A549 (cell line): ENCODE results near the gene IGFBP5. TPM values are rescaled to one million over a fixed set of nuclear protein-coding genes. Genes with fewer than 3 reads are reported as not detected.

Experiments
- ATAC-seq, 2 experiments: fragments of 200-7000 bp in 1 of 2; fragments of >200 bp in 1 of 2; cut with Nextera tagmentation in 1 of 2; cut with Tn5 transposase in 1 of 2; 3 replicates each; pipeline versions ENCODE4 v1.8.0 to v1.9.1; 2018 to 2020; ENCODE audit warnings: mild to moderate bottlenecking in 1 of 2, moderate library complexity in 1 of 2
- CTCF ChIA-PET: fragments of 300-600 bp; sonication (Branson Sonifier 250); formaldehyde crosslinking; extraction: SDS; loops from one replicate; lab custom pipeline; 2021; ENCODE audit warnings: antibody characterized with exemption, inconsistent platforms; lab: Yijun Ruan, JAX
- POLR2A ChIA-PET: fragments of 350-600 bp; formaldehyde crosslinking; extraction: SDS; loops from one replicate; lab custom pipeline; 2021; ENCODE audit warnings: antibody characterized with exemption, inconsistent platforms; lab: Yijun Ruan, JAX
- DNase-seq, 2 experiments: peaks; one replicate each; pipeline versions ENCODE4 v3.0.0 to v3.0.0-alpha.2; 2011 to 2016; ENCODE audit warnings: low read depth in 1 of 2, low spot score in 1 of 2
- FAIRE-seq: peaks from 2 replicates; lab custom pipeline; 2011; peaks lifted over from hg19 to GRCh38; lab: Jason Lieb, UNC
- H3K27ac ChIP-seq, 2 experiments: fragments of >200 bp; sonication (Bioruptor Twin); formaldehyde crosslinking; 3 replicates each; pipeline ENCODE4 v1.5.1; 2016 to 2017
- H3K4me1 ChIP-seq: fragments of >200 bp; sonication (Bioruptor Twin); formaldehyde crosslinking; 3 replicates; pipeline ENCODE4 v1.6.1; 2016
- H3K4me2 ChIP-seq: fragments of >200 bp; sonication (Bioruptor Twin); formaldehyde crosslinking; 3 replicates; pipeline ENCODE4 v1.6.1; 2016
- H3K4me3 ChIP-seq: fragments of >200 bp; sonication (Bioruptor Twin); formaldehyde crosslinking; 3 replicates; pipeline ENCODE4 v1.5.1; 2016
- H3K9me3 ChIP-seq: fragments of >200 bp; sonication (Bioruptor Twin); formaldehyde crosslinking; 3 replicates; pipeline ENCODE4 v1.6.1; 2016
- CEBPB ChIP-seq, 2 experiments: fragments of >200 bp in 1 of 2; sonication (Bioruptor Twin) in 1 of 2; formaldehyde crosslinking in 1 of 2; IDR thresholded peaks; 2 replicates each; pipeline ENCODE4 v1.6.1; 2012 to 2016
- CHD2 ChIP-seq: fragments of 150-350 bp; IDR thresholded peaks from 2 replicates; pipeline ENCODE4 v1.6.1; 2014; ENCODE audit warnings: low read length; ENCODE audit not compliant: partially characterized antibody
- CHD4 ChIP-seq: fragments of 200-600 bp; sonication (generic); IDR thresholded peaks from 2 replicates; pipeline ENCODE4 v1.6.1; 2016; ENCODE audit warnings: antibody characterized with exemption, mild to moderate bottlenecking, borderline replicate concordance
- EHF ChIP-seq: fragments of 250-450 bp; sonication (Bioruptor Pico); IDR thresholded peaks from 2 replicates; pipeline ENCODE4 v1.5.0; 2020; ENCODE audit warnings: mild to moderate bottlenecking
- EHMT2 ChIP-seq: fragments of 200-600 bp; sonication (generic); IDR thresholded peaks from 2 replicates; pipeline ENCODE4 v1.6.1; 2016; ENCODE audit warnings: antibody characterized with exemption, low read depth, mild to moderate bottlenecking, moderate library complexity
- EP300 ChIP-seq, 2 experiments: fragments of >200 bp; sonication (Bioruptor Twin); formaldehyde crosslinking; IDR thresholded peaks; 2 replicates in 1 of 2; 3 replicates in 1 of 2; pipeline ENCODE4 v1.6.1; 2016 to 2017
- ESRRA ChIP-seq: fragments of 150-350 bp; IDR thresholded peaks from 2 replicates; pipeline ENCODE4 v1.6.1; 2014; ENCODE audit warnings: mild to moderate bottlenecking, low read length, borderline replicate concordance
- FOSB ChIP-seq: fragments of 250-450 bp; sonication (Bioruptor Pico); IDR thresholded peaks from 2 replicates; pipeline ENCODE4 v1.5.0; 2020; ENCODE audit warnings: mild to moderate bottlenecking, moderate library complexity
- FOXS1 ChIP-seq: fragments of 250-450 bp; sonication (Bioruptor Pico); IDR thresholded peaks from 2 replicates; pipeline ENCODE4 v1.5.0; 2020; ENCODE audit warnings: mild to moderate bottlenecking, moderate library complexity
- HDAC2 ChIP-seq: fragments of 200-600 bp; sonication (generic); IDR thresholded peaks from 2 replicates; pipeline ENCODE4 v1.6.1; 2016
- HOXA7 ChIP-seq: fragments of 250-450 bp; sonication (Bioruptor Pico); IDR thresholded peaks from 2 replicates; pipeline ENCODE4 v1.5.0; 2020; ENCODE audit warnings: mild to moderate bottlenecking, moderate library complexity
- HOXB13 ChIP-seq: fragments of 250-450 bp; sonication (Bioruptor Pico); IDR thresholded peaks from 2 replicates; pipeline ENCODE4 v1.5.0; 2020; ENCODE audit warnings: low read depth, mild to moderate bottlenecking, moderate library complexity
- HOXB5 ChIP-seq: fragments of 250-450 bp; sonication (Bioruptor Pico); IDR thresholded peaks from 2 replicates; pipeline ENCODE4 v1.5.0; 2020; ENCODE audit warnings: mild to moderate bottlenecking, moderate library complexity
- JUN ChIP-seq, 2 experiments: fragments of >200 bp; sonication (Bioruptor Twin); formaldehyde crosslinking; IDR thresholded peaks; 2 replicates in 1 of 2; 3 replicates in 1 of 2; pipeline ENCODE4 v1.6.1; 2016 to 2017
- MAZ ChIP-seq: fragments of 150-350 bp; IDR thresholded peaks from 2 replicates; pipeline ENCODE4 v1.6.1; 2014; ENCODE audit warnings: antibody characterized with exemption, low read depth, low read length, borderline replicate concordance
- RARB ChIP-seq: fragments of 250-450 bp; sonication (Bioruptor Pico); IDR thresholded peaks from 2 replicates; pipeline ENCODE4 v1.8.0; 2021; ENCODE audit warnings: mild to moderate bottlenecking, moderate library complexity
- RNF2 ChIP-seq: fragments of 200-600 bp; sonication (generic); IDR thresholded peaks from 2 replicates; pipeline ENCODE4 v1.6.1; 2016; ENCODE audit warnings: low read depth, mild to moderate bottlenecking, antibody characterized with exemption, moderate library complexity, borderline replicate concordance
- TFCP2L1 ChIP-seq: fragments of 250-450 bp; sonication (Bioruptor Pico); IDR thresholded peaks from 2 replicates; pipeline ENCODE4 v1.5.0; 2021; ENCODE audit warnings: mild to moderate bottlenecking
- TP53 ChIP-seq: fragments of 250-450 bp; sonication (Bioruptor Pico); IDR thresholded peaks from 2 replicates; pipeline ENCODE4 v1.5.0; 2021; ENCODE audit warnings: mild to moderate bottlenecking, moderate library complexity
- ZFP36 ChIP-seq: fragments of 450-650 bp; IDR thresholded peaks from 2 replicates; pipeline ENCODE4 v1.6.1; 2014; ENCODE audit warnings: borderline replicate concordance; ENCODE audit not compliant: partially characterized antibody
- ZNF302 ChIP-seq: fragments of 250-450 bp; sonication (Bioruptor Pico); IDR thresholded peaks from 2 replicates; pipeline ENCODE4 v1.9.0; 2021; ENCODE audit warnings: inconsistent platforms, mild to moderate bottlenecking, moderate library complexity
- WGBS: methylation state at CpG from one replicate; pipeline ENCODE4 v1.1.6; 2017; ENCODE audit errors: missing lambda C conversion rate; 5-methylcytosine and 5-hydroxymethylcytosine counted together
- polyA plus RNA-seq, 4 experiments: library from polyadenylated mRNA; depleted of rRNA in 3 of 4; stranded (reverse); fragments of >200 nt; fragmentation: RNase III in 1 of 4; extraction: RNeasy Plus Mini Kit Qiagen cat#74134 plus additional on column Dnase treatment in 1 of 4; gene quantifications; 2 replicates in 3 of 4; 3 replicates in 1 of 4; pipeline ENCODE4 v1.2.3, GENCODE V29; 2011 to 2017
- TF ChIP-seq, protein P1 (sequence below): fragments of 250-450 bp; sonication (Bioruptor Pico); IDR thresholded peaks from 2 replicates; pipeline ENCODE4 v1.5.0; 2020; ENCODE audit warnings: low read depth, mild to moderate bottlenecking, moderate library complexity
- TF ChIP-seq, protein P2 (sequence below): IDR thresholded peaks from 2 replicates; pipeline ENCODE4 v1.6.1; 2012
- TF ChIP-seq, protein P3 (sequence below): fragments of >200 bp; sonication (Bioruptor Twin); formaldehyde crosslinking; IDR thresholded peaks from 3 replicates; pipeline ENCODE4 v1.6.1; 2016
- TF ChIP-seq, protein P4 (sequence below): IDR thresholded peaks from 2 replicates; pipeline ENCODE4 v1.6.1; 2012; ENCODE audit warnings: low read depth, borderline replicate concordance
- TF ChIP-seq, protein P5 (sequence below): fragments of 450-650 bp; IDR thresholded peaks from 2 replicates; pipeline ENCODE4 v1.6.1; 2014; ENCODE audit warnings: antibody characterized with exemption

IGFBP5 gene
- polyA plus RNA-seq, 2 of the 4 experiments (the other 2 are of a cell fraction) = 0.23 to 0.97 TPM

DNA sequence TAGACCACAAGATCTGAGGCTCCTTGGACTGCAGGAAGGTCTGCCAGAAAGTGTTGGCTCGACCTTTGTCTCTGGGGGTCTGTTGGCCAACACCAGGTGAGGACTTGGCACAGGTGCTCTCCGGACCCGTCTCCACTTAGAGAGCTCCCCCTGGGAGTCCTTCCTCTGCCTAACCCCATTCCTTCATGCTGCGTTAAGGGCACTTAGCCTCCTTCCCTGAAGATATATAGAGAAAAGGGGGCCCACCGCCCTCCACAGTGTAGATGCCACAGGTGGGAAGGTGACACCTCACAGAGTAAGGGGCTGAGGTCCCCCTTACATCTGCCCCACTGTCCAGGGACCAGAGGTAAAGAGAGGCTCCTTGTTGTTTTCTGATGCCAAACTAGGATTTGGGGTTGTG lies 8.2 kb downstream of the IGFBP5 start:
- H3K4me2 ChIP-seq = no peak overlapping the region
- H3K4me3 ChIP-seq = no peak overlapping the region
- no peak overlapping the region for H3K27ac ChIP-seq
- TF ChIP-seq CHD2 (no peak), EHMT2 (no peak), MAZ (no peak), RNF2 (no peak), CHD4 (no peak), HDAC2 (no peak), ESRRA (no peak), HOXA7 (no peak), EHF (CRISPR knock-in tag) (no peak), HOXB13 (CRISPR knock-in tag) (no peak), TP53 (CRISPR knock-in tag) (no peak), FOXS1 (CRISPR knock-in tag) (no peak)
- TF ChIP-seq, protein P1, sequence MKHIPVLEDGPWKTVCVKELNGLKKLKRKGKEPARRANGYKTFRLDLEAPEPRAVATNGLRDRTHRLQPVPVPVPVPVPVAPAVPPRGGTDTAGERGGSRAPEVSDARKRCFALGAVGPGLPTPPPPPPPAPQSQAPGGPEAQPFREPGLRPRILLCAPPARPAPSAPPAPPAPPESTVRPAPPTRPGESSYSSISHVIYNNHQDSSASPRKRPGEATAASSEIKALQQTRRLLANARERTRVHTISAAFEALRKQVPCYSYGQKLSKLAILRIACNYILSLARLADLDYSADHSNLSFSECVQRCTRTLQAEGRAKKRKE = no peak
- TF ChIP-seq, protein P2, sequence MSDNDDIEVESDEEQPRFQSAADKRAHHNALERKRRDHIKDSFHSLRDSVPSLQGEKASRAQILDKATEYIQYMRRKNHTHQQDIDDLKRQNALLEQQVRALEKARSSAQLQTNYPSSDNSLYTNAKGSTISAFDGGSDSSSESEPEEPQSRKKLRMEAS = no peak
- TF ChIP-seq, protein P3, sequence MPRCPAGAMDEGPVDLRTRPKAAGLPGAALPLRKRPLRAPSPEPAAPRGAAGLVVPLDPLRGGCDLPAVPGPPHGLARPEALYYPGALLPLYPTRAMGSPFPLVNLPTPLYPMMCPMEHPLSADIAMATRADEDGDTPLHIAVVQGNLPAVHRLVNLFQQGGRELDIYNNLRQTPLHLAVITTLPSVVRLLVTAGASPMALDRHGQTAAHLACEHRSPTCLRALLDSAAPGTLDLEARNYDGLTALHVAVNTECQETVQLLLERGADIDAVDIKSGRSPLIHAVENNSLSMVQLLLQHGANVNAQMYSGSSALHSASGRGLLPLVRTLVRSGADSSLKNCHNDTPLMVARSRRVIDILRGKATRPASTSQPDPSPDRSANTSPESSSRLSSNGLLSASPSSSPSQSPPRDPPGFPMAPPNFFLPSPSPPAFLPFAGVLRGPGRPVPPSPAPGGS = no peak
- H3K9me3 ChIP-seq = no peaks in the 10 kb centered on the region
- no peak for DNase-seq
- peaks cover 18% of the 10 kb centered on the region; the same call in 2 of the 3 replicates for H3K4me1 ChIP-seq
- ChIA-PET CTCF (interaction anchor here (0.7 to 3.7 kb wide), 8 partner anchors 12 to 1026 kb away, joined by 3 to 19 read pairs (median 5); no protein-coding TSS in a partner anchor), POLR2A (no interaction called here)
- ATAC-seq = no peak
- 48% methylated on average over 5 of the region's 5 CpGs for WGBS
- FAIRE-seq = no peak

DNA sequence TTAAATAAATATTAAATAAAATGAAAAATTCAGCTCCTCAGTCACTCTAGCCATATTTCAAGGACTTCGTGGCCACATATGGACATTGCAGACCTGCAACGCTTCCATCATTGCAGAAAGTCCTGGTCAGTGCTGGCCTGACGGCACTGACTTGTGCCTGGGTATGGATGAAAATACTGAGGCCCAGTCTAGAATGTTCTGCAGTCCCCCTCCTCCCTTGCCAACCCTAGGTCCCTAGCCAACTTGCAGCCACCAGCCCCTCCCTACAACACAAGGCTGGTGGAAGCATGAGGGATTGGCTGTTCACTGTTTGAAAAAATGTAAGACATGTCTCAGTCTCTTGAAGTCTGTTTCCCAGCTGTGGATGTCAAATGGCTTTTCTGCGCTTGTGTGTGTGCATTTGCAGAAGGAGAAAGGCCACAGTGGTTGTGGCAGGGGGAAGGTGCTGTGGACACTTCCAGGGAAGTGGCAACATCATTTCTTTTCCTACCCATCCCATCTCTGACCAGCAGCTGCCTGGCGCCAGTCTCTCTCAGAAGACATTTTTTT lies 9.9 kb downstream of the IGFBP5 start:
- H3K27ac ChIP-seq = no peak overlapping the region
- H3K4me2 ChIP-seq = no peak overlapping the region
- TF ChIP-seq EP300 (IDR thresholded peaks at IDR 0.05) = no peak
- no peak for TF ChIP-seq MAZ
- TF ChIP-seq CHD2 = no peak
- TF ChIP-seq ZFP36 = no peak
- no peak for TF ChIP-seq HOXB5 (CRISPR knock-in tag)
- no peak for TF ChIP-seq FOSB (CRISPR knock-in tag)
- TF ChIP-seq ZNF302 (CRISPR knock-in tag) = no peak
- TF ChIP-seq RARB (CRISPR knock-in tag) = no peak
- no peak for TF ChIP-seq CEBPB (IDR thresholded peaks at IDR 0.05)
- no peak for TF ChIP-seq EHMT2
- TF ChIP-seq TFCP2L1 (CRISPR knock-in tag) = no peak
- TF ChIP-seq, protein P4, sequence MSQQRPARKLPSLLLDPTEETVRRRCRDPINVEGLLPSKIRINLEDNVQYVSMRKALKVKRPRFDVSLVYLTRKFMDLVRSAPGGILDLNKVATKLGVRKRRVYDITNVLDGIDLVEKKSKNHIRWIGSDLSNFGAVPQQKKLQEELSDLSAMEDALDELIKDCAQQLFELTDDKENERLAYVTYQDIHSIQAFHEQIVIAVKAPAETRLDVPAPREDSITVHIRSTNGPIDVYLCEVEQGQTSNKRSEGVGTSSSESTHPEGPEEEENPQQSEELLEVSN = no peak
- no peak for TF ChIP-seq JUN (IDR thresholded peaks at IDR 0.05)
- TF ChIP-seq, protein P5, sequence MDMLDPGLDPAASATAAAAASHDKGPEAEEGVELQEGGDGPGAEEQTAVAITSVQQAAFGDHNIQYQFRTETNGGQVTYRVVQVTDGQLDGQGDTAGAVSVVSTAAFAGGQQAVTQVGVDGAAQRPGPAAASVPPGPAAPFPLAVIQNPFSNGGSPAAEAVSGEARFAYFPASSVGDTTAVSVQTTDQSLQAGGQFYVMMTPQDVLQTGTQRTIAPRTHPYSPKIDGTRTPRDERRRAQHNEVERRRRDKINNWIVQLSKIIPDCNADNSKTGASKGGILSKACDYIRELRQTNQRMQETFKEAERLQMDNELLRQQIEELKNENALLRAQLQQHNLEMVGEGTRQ = no peak
- POLR2A ChIA-PET = no interaction called here
- WGBS = 68% methylated on average over 5 of the region's 5 CpGs
- ATAC-seq (no peak), DNase-seq (no peak), FAIRE-seq (no peak)
- H3K4me3 ChIP-seq = no peak overlapping the region
- peaks cover 21% of the 10 kb centered on the region; the same call in 2 of the 3 replicates for H3K4me1 ChIP-seq
- no peaks in the 10 kb centered on the region for H3K9me3 ChIP-seq
- CTCF ChIA-PET = interaction anchor here (0.6 to 3.7 kb wide), 5 partner anchors 9 to 1028 kb away, joined by 3 to 19 read pairs (median 6); no protein-coding TSS in a partner anchor
